SW480 (cell line): Measurements from ENCODE around the gene BRD4.

Experiments used
- DNase-seq: peaks from one replicate; pipeline ENCODE4 v3.0.0-alpha.2; 2016; ENCODE audit warnings: low spot score

BRD4 gene

GRCh38 chr19:15222738-15223648, 109.3 kb downstream of the BRD4 start:
- peak; percentile 66 for DNase-seq

GRCh38 chr19:15220833-15221232, 111.5 kb downstream of the BRD4 start:
- DNase-seq: no peak

- no peak for DNase-seq
These were observed 113.8 kb downstream of the BRD4 start for GRCh38 chr19:15218501-15218900.

GRCh38 chr19:15216363-15216762, 116.0 kb downstream of the BRD4 start:
- DNase-seq: no peak

GRCh38 chr19:15213715-15214381, 118.5 kb downstream of the BRD4 start:
- no peak for DNase-seq

- DNase-seq: no peak
These were observed 119.6 kb downstream of the BRD4 start for GRCh38 chr19:15212711-15213110.

GRCh38 chr19:15210323-15210781, 122.0 kb downstream of the BRD4 start:
- no peak for DNase-seq

GRCh38 chr19:15201374-15202023, 130.8 kb downstream of the BRD4 start:
- no peak for DNase-seq

- no peak for DNase-seq
These were observed 131.6 kb downstream of the BRD4 start, which contains the start of gene NOTCH3 for GRCh38 chr19:15200553-15201364. Gene NOTCH3, minus strand, starts transcription at chr19:15200995. Its CDS starts 90 bp downstream, at chr19:15200905.

GRCh38 chr19:15199661-15200552, 132.4 kb downstream of the BRD4 start:
- no peak for DNase-seq

GRCh38 chr19:15198951-15199660, 133.2 kb downstream of the BRD4 start:
- DNase-seq: no peak

- DNase-seq: peak; percentile 66
These were observed 134.4 kb downstream of the BRD4 start for GRCh38 chr19:15197942-15198341.

GRCh38 chr19:15197275-15197941, 134.9 kb downstream of the BRD4 start:
- DNase-seq: no peak

GRCh38 chr19:15196360-15197005, 135.9 kb downstream of the BRD4 start:
- no peak for DNase-seq

GRCh38 chr19:15195371-15196334, 136.7 kb downstream of the BRD4 start:
- DNase-seq: peak; percentile 88

GRCh38 chr19:15194938-15195337, 137.4 kb downstream of the BRD4 start:
- no peak for DNase-seq

- DNase-seq: no peak
These were observed 140.4 kb downstream of the BRD4 start for GRCh38 chr19:15191982-15192381.

GRCh38 chr19:15191514-15191913, 140.8 kb downstream of the BRD4 start:
- DNase-seq: no peak
